Measurements from ENCODE around the gene BOC. TPM values are rescaled to one million over a fixed set of nuclear protein-coding genes. Genes with fewer than 3 reads are reported as not detected.
A peak's percentile ranks its signal among the peaks of the same experiment; 100 is the strongest.

The BOC gene
- total and polyA plus RNA-seq, 2 experiments from 2014 or later, result 18.4 to 21.6 TPM

- TF ChIP-seq EZH2 (IDR thresholded peaks at IDR 0.05; ENCODE audit: insufficient read depth, poor library complexity, severe bottlenecking) (no peak), EZH2phosphoT487 (IDR thresholded peaks at IDR 0.05; ENCODE audit: insufficient read depth, low read depth) (no peak)
- DNase-seq, result no peak
- no peaks in the 10 kb centered on the region for H3K27me3 ChIP-seq (replicated peaks; ENCODE audit: insufficient read depth)
- H3F3A ChIP-seq (ENCODE audit: insufficient read depth), result peaks cover 32% of the 10 kb centered on the region
- H3K4me2 ChIP-seq (ENCODE audit: unreplicated experiment), result no peak overlapping the region
- H3K36me3 ChIP-seq (ENCODE audit: low read depth), result no peaks in the 10 kb centered on the region
- no peaks in the 10 kb centered on the region for H4K20me1 ChIP-seq (ENCODE audit: insufficient read depth)
- no peak overlapping the region for H3K4me3 ChIP-seq
- no peak overlapping the region for H2AFZ ChIP-seq
- no peak overlapping the region for H3K9ac ChIP-seq
- 58 to 66% methylated on average over 6 of the region's 6 CpGs for WGBS, 2 experiments (ENCODE audit: low coverage in 1 of 2, low lambda C conversion rate in 2 of 2, missing lambda C conversion rate in 2 of 2)
- H3K9me3 ChIP-seq (ENCODE audit: low read depth), result no peaks in the 10 kb centered on the region
- H3K4me1 ChIP-seq (ENCODE audit: insufficient read depth), result peaks cover 29% of the 10 kb centered on the region
- peaks cover 29% of the 10 kb centered on the region; the same call in 1 of the 2 replicates for H3K79me2 ChIP-seq (ENCODE audit: insufficient read depth)
- in situ Hi-C loops (cut with MboI), result no loop called here
- no peak overlapping the region for H3K27ac ChIP-seq
- no peaks in the 10 kb centered on the region for H3K9me2 ChIP-seq (ENCODE audit: insufficient read depth)
Measured at GRCh38 chr3:113228498-113229286, 17.3 kb downstream of the BOC start.

GRCh38 chr3:113231391-113231790, 20.0 kb downstream of the BOC start:
- peaks cover 32% of the 10 kb centered on the region for H3F3A ChIP-seq (ENCODE audit: insufficient read depth)
- H3K9me2 ChIP-seq (ENCODE audit: insufficient read depth), result no peaks in the 10 kb centered on the region
- peak overlapping the region; percentile 33; the same call in 1 of the 2 replicates for H3K4me3 ChIP-seq
- H2AFZ ChIP-seq, result no peak overlapping the region
- H3K27me3 ChIP-seq (replicated peaks; ENCODE audit: insufficient read depth), result no peaks in the 10 kb centered on the region
- peaks cover 39% of the 10 kb centered on the region for H3K4me1 ChIP-seq (ENCODE audit: insufficient read depth)
- H3K4me2 ChIP-seq (ENCODE audit: unreplicated experiment), result peak overlapping the region; percentile 76
- TF ChIP-seq EZH2 (IDR thresholded peaks at IDR 0.05; ENCODE audit: insufficient read depth, poor library complexity, severe bottlenecking) (no peak), EZH2phosphoT487 (IDR thresholded peaks at IDR 0.05; ENCODE audit: insufficient read depth, low read depth) (no peak)
- H3K9me3 ChIP-seq (ENCODE audit: low read depth), result no peaks in the 10 kb centered on the region
- WGBS, 2 experiments (ENCODE audit: low coverage in 1 of 2, low lambda C conversion rate in 2 of 2, missing lambda C conversion rate in 2 of 2), result 5% methylated on average over 1 of the region's 1 CpG
- peak; percentile 94 for DNase-seq
- peak overlapping the region; percentile 77 for H3K9ac ChIP-seq
- H3K79me2 ChIP-seq (ENCODE audit: insufficient read depth), result peaks cover 46% of the 10 kb centered on the region
- no peaks in the 10 kb centered on the region for H3K36me3 ChIP-seq (ENCODE audit: low read depth)
- peak overlapping the region; percentile 99 for H3K27ac ChIP-seq
- no peaks in the 10 kb centered on the region for H4K20me1 ChIP-seq (ENCODE audit: insufficient read depth)
- in situ Hi-C loops (cut with MboI), result no loop called here

- in situ Hi-C loops (cut with MboI), result no loop called here
Measured at GRCh38 chr3:113231827-113232253, 20.5 kb downstream of the BOC start.

GRCh38 chr3:113232342-113232741, 21.0 kb downstream of the BOC start:
- H3F3A ChIP-seq (ENCODE audit: insufficient read depth), result peaks cover 32% of the 10 kb centered on the region
- H2AFZ ChIP-seq, result no peak overlapping the region
- H4K20me1 ChIP-seq (ENCODE audit: insufficient read depth), result no peaks in the 10 kb centered on the region
- 3 to 11% methylated on average over 2 of the region's 2 CpGs for WGBS, 2 experiments (ENCODE audit: low coverage in 1 of 2, low lambda C conversion rate in 2 of 2, missing lambda C conversion rate in 2 of 2)
- peaks cover 46% of the 10 kb centered on the region for H3K79me2 ChIP-seq (ENCODE audit: insufficient read depth)
- no peaks in the 10 kb centered on the region for H3K9me3 ChIP-seq (ENCODE audit: low read depth)
- H3K9me2 ChIP-seq (ENCODE audit: insufficient read depth), result no peaks in the 10 kb centered on the region
- H3K4me1 ChIP-seq (ENCODE audit: insufficient read depth), result peaks cover 39% of the 10 kb centered on the region
- H3K27me3 ChIP-seq (replicated peaks; ENCODE audit: insufficient read depth), result no peaks in the 10 kb centered on the region
- in situ Hi-C loops (cut with MboI), result no loop called here
- TF ChIP-seq EZH2phosphoT487 (IDR thresholded peaks at IDR 0.05; ENCODE audit: insufficient read depth, low read depth), result no peak
- no peak for TF ChIP-seq EZH2 (IDR thresholded peaks at IDR 0.05; ENCODE audit: insufficient read depth, poor library complexity, severe bottlenecking)
- H3K4me2 ChIP-seq (ENCODE audit: unreplicated experiment), result peak overlapping the region; percentile 76
- peak overlapping the region; percentile 99 for H3K27ac ChIP-seq
- H3K4me3 ChIP-seq, result peak overlapping the region; percentile 33
- H3K36me3 ChIP-seq (ENCODE audit: low read depth), result no peaks in the 10 kb centered on the region
- peak; percentile 53 for DNase-seq
- H3K9ac ChIP-seq, result peak overlapping the region; percentile 77

More at GRCh38 chr3:113231827-113232253, 20.5 kb downstream of the BOC start:
- Histone ChIP-seq H3K79me2 (ENCODE audit: insufficient read depth) (peaks cover 46% of the 10 kb centered on the region), H3K4me3 (peak overlapping the region; percentile 33), H3K9ac (peak overlapping the region; percentile 77), H3K36me3 (ENCODE audit: low read depth) (no peaks in the 10 kb centered on the region), H3F3A (ENCODE audit: insufficient read depth) (peaks cover 32% of the 10 kb centered on the region), H3K27me3 (replicated peaks; ENCODE audit: insufficient read depth) (no peaks in the 10 kb centered on the region), H3K27ac (peak overlapping the region; percentile 99), H3K9me2 (ENCODE audit: insufficient read depth) (no peaks in the 10 kb centered on the region), H2AFZ (no peak overlapping the region), H4K20me1 (ENCODE audit: insufficient read depth) (no peaks in the 10 kb centered on the region), H3K4me2 (ENCODE audit: unreplicated experiment) (peak overlapping the region; percentile 76), H3K4me1 (ENCODE audit: insufficient read depth) (peaks cover 39% of the 10 kb centered on the region), H3K9me3 (ENCODE audit: low read depth) (no peaks in the 10 kb centered on the region)
- TF ChIP-seq EZH2phosphoT487 (IDR thresholded peaks at IDR 0.05; ENCODE audit: insufficient read depth, low read depth), result no peak
- no peak for TF ChIP-seq EZH2 (IDR thresholded peaks at IDR 0.05; ENCODE audit: insufficient read depth, poor library complexity, severe bottlenecking)
- WGBS, 2 experiments (ENCODE audit: low coverage in 1 of 2, low lambda C conversion rate in 2 of 2, missing lambda C conversion rate in 2 of 2), result 2 to 6% methylated on average over 1 of the region's 1 CpG
- peak; percentile 89 for DNase-seq
